HepG2 (cell line): ENCODE measurements around the gene ITGAX. TPM values are rescaled to one million over a fixed set of nuclear protein-coding genes. Genes with fewer than 3 reads are reported as not detected.

Experiments used
- ATAC-seq: fragments of 200-7000 bp; cut with Tn5 transposase; 3 replicates; pipeline ENCODE4 v1.9.1; 2020; ENCODE audit warnings: mild to moderate bottlenecking, moderate library complexity
- BruUV-seq: library from RNA; stranded (reverse); fragments of 400-500 nt; replicated peaks from 2 replicates; lab custom pipeline; 2021; lab: Mats Ljungman, UMichigan
- CTCF ChIA-PET: fragments of 300-600 bp; formaldehyde crosslinking; extraction: SDS; loops from one replicate; lab custom pipeline; 2021; ENCODE audit warnings: low total read pairs, inconsistent platforms, low intra/inter-chr PET ratio; lab: Yijun Ruan, JAX
- POLR2A ChIA-PET: fragments of 350-600 bp; sonication (Branson Sonifier 250); formaldehyde crosslinking; loops from one replicate; lab custom pipeline; 2020; ENCODE audit warnings: antibody characterized with exemption, inconsistent platforms; lab: Yijun Ruan, JAX
- DNase-seq: peaks from one replicate; pipeline ENCODE4 v3.0.0-alpha.2; 2015; ENCODE audit warnings: low spot score
- FAIRE-seq: peaks from 3 replicates; lab custom pipeline; 2011; peaks lifted over from hg19 to GRCh38; lab: Jason Lieb, UNC
- H2AFZ ChIP-seq: one replicate; pipeline ENCODE4 v1.6.1; 2011; ENCODE audit warnings: low read length, inconsistent platforms
- H3K27ac ChIP-seq: fragments of 300-600 bp; 3 replicates; pipeline ENCODE4 v1.8.0; 2011; ENCODE audit warnings: mixed run types, mild to moderate bottlenecking, mixed read lengths, low read length, inconsistent platforms; ENCODE audit not compliant: insufficient read depth; ENCODE audit errors: extremely low read length
- H3K27me3 ChIP-seq, 2 experiments: fragments of 200-600 bp in 1 of 2; 2 replicates in 1 of 2; 3 replicates in 1 of 2; pipeline versions ENCODE4 v1.6.0 to v1.8.0; 2011; ENCODE audit warnings: low read length in 2 of 2, mild to moderate bottlenecking in 2 of 2, moderate library complexity in 2 of 2, inconsistent platforms in 1 of 2; ENCODE audit not compliant: insufficient read depth in 2 of 2, control insufficient read depth in 1 of 2
- H3K36me3 ChIP-seq, 2 experiments: fragments of 200-600 bp in 1 of 2; replicated peaks in 1 of 2; 2 replicates in 1 of 2; 3 replicates in 1 of 2; pipeline versions ENCODE4 v1.5.1 to v1.8.0; 2011; ENCODE audit warnings: low read length in 2 of 2, inconsistent platforms in 1 of 2; ENCODE audit not compliant: insufficient read depth in 2 of 2, control insufficient read depth in 1 of 2
- H3K4me1 ChIP-seq: 2 replicates; pipeline ENCODE4 v1.5.1; 2012; ENCODE audit warnings: low read length, inconsistent platforms; ENCODE audit not compliant: insufficient read depth
- H3K4me2 ChIP-seq: 2 replicates; pipeline ENCODE4 v1.6.0; 2011; ENCODE audit warnings: low read depth, low read length, inconsistent platforms
- H3K4me3 ChIP-seq, 3 experiments: fragments of 200-600 bp in 1 of 3; sonication (generic), shearing (Covaris generic) in 1 of 3; replicated peaks in 1 of 3; 2 replicates each; pipeline ENCODE4 v1.5.1; 2011 to 2016; ENCODE audit warnings: low read length in 3 of 3, inconsistent platforms in 2 of 3, low read depth in 2 of 3, mild to moderate bottlenecking in 2 of 3, control low read depth in 1 of 3, mixed read lengths in 1 of 3; ENCODE audit not compliant: insufficient read depth in 1 of 3
- H3K79me2 ChIP-seq: one replicate; pipeline ENCODE4 v1.6.1; 2011; ENCODE audit warnings: low read length, inconsistent platforms; ENCODE audit not compliant: insufficient read depth
- H3K9ac ChIP-seq: 2 replicates; pipeline ENCODE4 v1.6.0; 2011; ENCODE audit warnings: mild to moderate bottlenecking, low read depth, low read length, inconsistent platforms; ENCODE audit not compliant: insufficient read depth
- H3K9me3 ChIP-seq: 2 replicates; pipeline ENCODE4 v1.5.1; 2012; ENCODE audit warnings: mild to moderate bottlenecking, low read length
- H4K20me1 ChIP-seq: 2 replicates; pipeline ENCODE4 v1.6.0; 2011; ENCODE audit warnings: inconsistent platforms, mild to moderate bottlenecking, low read length, moderate library complexity; ENCODE audit not compliant: insufficient read depth
- BATF2 ChIP-seq: sonication (generic); formaldehyde crosslinking; IDR thresholded peaks from 2 replicates; pipeline ENCODE4 v1.8.0; 2022; ENCODE audit warnings: mild to moderate bottlenecking, missing genetic modification reagents, moderate library complexity
- CHD4 ChIP-seq: fragments of 200-600 bp; sonication (generic); IDR thresholded peaks from 2 replicates; pipeline ENCODE4 v1.7.0; 2017; ENCODE audit warnings: mild to moderate bottlenecking, low read length, borderline replicate concordance
- KAT8 ChIP-seq: IDR thresholded peaks from 2 replicates; pipeline ENCODE4 v1.6.1; 2016; ENCODE audit warnings: missing genetic modification reagents, missing compliant biosample characterization
- MED1 ChIP-seq: sonication (generic); formaldehyde crosslinking; IDR thresholded peaks from 2 replicates; pipeline ENCODE4 v1.4.0; 2020; ENCODE audit warnings: missing genetic modification reagents
- SSRP1 ChIP-seq: IDR thresholded peaks from 2 replicates; pipeline ENCODE4 v1.6.1; 2016; ENCODE audit warnings: control low read depth
- ZBTB10 ChIP-seq: sonication (generic); formaldehyde crosslinking; IDR thresholded peaks from 2 replicates; pipeline ENCODE4 v1.4.0; 2020; ENCODE audit warnings: missing genetic modification reagents, borderline replicate concordance
- ZBTB38 ChIP-seq: sonication (generic); formaldehyde crosslinking; IDR thresholded peaks from 2 replicates; pipeline ENCODE4 v1.5.1; 2020; ENCODE audit warnings: mild to moderate bottlenecking, missing genetic modification reagents
- ZNF670 ChIP-seq: sonication (generic); formaldehyde crosslinking; IDR thresholded peaks from 2 replicates; pipeline ENCODE4 v1.8.0; 2022; ENCODE audit warnings: mild to moderate bottlenecking, missing genetic modification reagents, borderline replicate concordance
- WGBS: methylation state at CpG from one replicate; pipeline ENCODE4 v1.1.6; 2017; ENCODE audit warnings: low lambda C conversion rate; 5-methylcytosine and 5-hydroxymethylcytosine counted together
- in situ Hi-C: cut with HindIII; loops from 2 replicates; pipeline ENCODE4 v1.10.0; 2017; ENCODE audit warnings: low pct_unique_long_range_greater_than_20kb; ENCODE audit not compliant: extremely low pct_ligation_motif_present
- intact Hi-C: fragments of 100-400 bp; cut with micrococcal nuclease; formaldehyde crosslinking; loops from one replicate; pipeline ENCODE4 v1.10.0; 2022; ENCODE audit not compliant: unreplicated experiment
- polyA plus RNA-seq, 8 experiments: library from polyadenylated mRNA; depleted of rRNA in 3 of 8; stranded (reverse) in 7 of 8; unstranded in 1 of 8; fragments of >200 nt; fragmentation: Illumina TruSeq in 4 of 8; extraction: Trizol in 4 of 8; gene quantifications; 2 replicates each; pipeline versions ENCODE4 v1.2.1 to v1.2.3, GENCODE V29; 2011 to 2016; ENCODE audit warnings: low read depth in 4 of 8, missing spikeins in 1 of 8, mixed read lengths in 1 of 8; ENCODE audit not compliant: insufficient read depth in 1 of 8
- total RNA-seq, 5 experiments: library from RNA; depleted of rRNA; stranded (reverse); fragments of >200 nt; fragmentation: Illumina TruSeq; extraction: Trizol; gene quantifications; 2 replicates each; pipeline ENCODE4 v1.2.3, GENCODE V29; 2016; ENCODE audit warnings: low read depth in 1 of 5

ITGAX gene
- total and polyA plus RNA-seq, 2 of the 13 experiments (the other 11 are each of a cell fraction or from before 2014, with no cell fraction given), result 0.32 TPM; not detected in 1

- DNase-seq, result no peak
- Histone ChIP-seq H3K4me3 (no peak overlapping the region), H3K9me3 (no peaks in the 10 kb centered on the region), H3K27me3 (peaks cover 0 to 7% of the 10 kb centered on the region in 2 experiments; a peak in 1 of 5 replicates)
- TF ChIP-seq MED1 (CRISPR knock-in tag) (no peak), CHD4 (no peak)
- TF ChIP-seq, all 625 proteins: peak for 0
- Histone ChIP-seq H4K20me1 (no peaks in the 10 kb centered on the region), H3K79me2 (no peaks in the 10 kb centered on the region), H3K36me3 (no peaks in the 10 kb centered on the region), H3K4me2 (no peak overlapping the region), H3K4me1 (no peaks in the 10 kb centered on the region), H2AFZ (no peak overlapping the region), H3K9ac (no peak overlapping the region), H3K27ac (no peak overlapping the region)
- in situ Hi-C loops (loop anchor here (25.0 kb wide), 1 partner anchor 217 kb away; the partner anchor contains the start of genes PYCARD, PYDC1 and TRIM72), intact Hi-C loops (no loop called here)
- ChIA-PET POLR2A (interaction anchor here (1.2 kb wide), 1 partner anchor 11 kb away, joined by 3 read pairs; no protein-coding TSS in a partner anchor), CTCF (no interaction called here)
- ATAC-seq, result no peak
- no peak for FAIRE-seq
- WGBS, result 0% methylated on average over 1 of the region's 1 CpG
- BruUV-seq, result no TSS peak
These were observed 74.3 kb downstream of the ITGAX start for GRCh38 chr16:31429314-31429713.

- ChIA-PET CTCF (no interaction called here), POLR2A (interaction anchor here (1.2 kb wide), 1 partner anchor 11 kb away, joined by 3 read pairs; no protein-coding TSS in a partner anchor)
- Histone ChIP-seq H3K9me3 (no peaks in the 10 kb centered on the region), H3K27me3 (peaks cover 0 to 7% of the 10 kb centered on the region in 2 experiments; a peak in 1 of 5 replicates), H3K4me3 (no peak overlapping the region), H3K27ac (no peak overlapping the region), H2AFZ (no peak overlapping the region), H3K4me2 (no peak overlapping the region), H3K4me1 (no peaks in the 10 kb centered on the region), H4K20me1 (no peaks in the 10 kb centered on the region), H3K9ac (no peak overlapping the region), H3K79me2 (no peaks in the 10 kb centered on the region), H3K36me3 (no peaks in the 10 kb centered on the region)
- in situ Hi-C loops (loop anchor here (25.0 kb wide), 1 partner anchor 217 kb away; the partner anchor contains the start of genes PYCARD, PYDC1 and TRIM72), intact Hi-C loops (no loop called here)
- no TSS peak for BruUV-seq
- DNase-seq, result no peak
- WGBS, result 0% methylated on average over 3 of the region's 3 CpGs
- no peak for FAIRE-seq
- ATAC-seq, result no peak
- TF ChIP-seq ZBTB10 (CRISPR knock-in tag), result no peak
- TF ChIP-seq KAT8, result no peak
- no peak for TF ChIP-seq SSRP1 (CRISPR knock-in tag)
- no peak for TF ChIP-seq ZNF670 (CRISPR knock-in tag)
- no peak for TF ChIP-seq ZBTB38 (CRISPR knock-in tag)
- no peak for TF ChIP-seq BATF2
These were observed 74.8 kb downstream of the ITGAX start for GRCh38 chr16:31429796-31430195.
